HepG2 (cell line): ENCODE data around the gene SYNJ2. TPM values are rescaled to one million over a fixed set of nuclear protein-coding genes. Genes with fewer than 3 reads are reported as not detected.

Source experiments
- ARHGAP35 ChIP-seq: sonication (generic); formaldehyde crosslinking; IDR thresholded peaks from 2 replicates; pipeline ENCODE4 v1.9.0; 2022; ENCODE audit warnings: mild to moderate bottlenecking, inconsistent platforms, moderate library complexity, missing genetic modification reagents, borderline replicate concordance
- ARID4A ChIP-seq: sonication (generic); formaldehyde crosslinking; IDR thresholded peaks from 2 replicates; pipeline ENCODE4 v1.5.0; 2020; ENCODE audit warnings: mild to moderate bottlenecking, missing genetic modification reagents, borderline replicate concordance
- ARID5B ChIP-seq: IDR thresholded peaks from 2 replicates; pipeline ENCODE4 v1.4.0; 2020; ENCODE audit warnings: mild to moderate bottlenecking, missing genetic modification reagents
- ATF4 ChIP-seq, 2 experiments: fragments of 450-650 bp in 1 of 2; sonication (generic) in 1 of 2; formaldehyde crosslinking; IDR thresholded peaks; 2 replicates each; pipeline versions ENCODE4 v1.5.0 to v1.8.0; 2020 to 2022; ENCODE audit warnings: mild to moderate bottlenecking in 1 of 2, missing genetic modification reagents in 1 of 2
- ATF7 ChIP-seq, 2 experiments: fragments of 450-650 bp in 1 of 2; sonication (generic) in 1 of 2; formaldehyde crosslinking in 1 of 2; IDR thresholded peaks; 2 replicates each; pipeline versions ENCODE4 v1.4.0 to v1.6.1; 2016 to 2020; ENCODE audit warnings: antibody characterized with exemption in 1 of 2, mild to moderate bottlenecking in 1 of 2, missing genetic modification reagents in 1 of 2
- SIX4 ChIP-seq: sonication (generic); formaldehyde crosslinking; IDR thresholded peaks from 2 replicates; pipeline ENCODE4 v1.4.0; 2020; ENCODE audit warnings: missing genetic modification reagents
- STAT5B ChIP-seq: sonication (generic); formaldehyde crosslinking; IDR thresholded peaks from 2 replicates; pipeline ENCODE4 v1.4.0; 2020; ENCODE audit warnings: missing genetic modification reagents
- TCF12 ChIP-seq, 2 experiments: fragments of 450-650 bp in 1 of 2; sonication (generic) in 1 of 2; formaldehyde crosslinking in 1 of 2; IDR thresholded peaks; 2 replicates each; pipeline versions ENCODE4 v1.6.1 to v1.8.0; 2017 to 2022; ENCODE audit warnings: antibody characterized with exemption in 1 of 2, mild to moderate bottlenecking in 1 of 2, missing genetic modification reagents in 1 of 2, moderate library complexity in 1 of 2
- ZNF563 ChIP-seq: sonication (generic); formaldehyde crosslinking; IDR thresholded peaks from 2 replicates; pipeline ENCODE4 v1.8.0; 2022; ENCODE audit warnings: mild to moderate bottlenecking, moderate library complexity, missing genetic modification reagents
- ZNF879 ChIP-seq: sonication (generic); formaldehyde crosslinking; IDR thresholded peaks from 2 replicates; pipeline ENCODE4 v1.8.1; 2023; ENCODE audit warnings: missing genetic modification reagents
- ZSCAN21 ChIP-seq: sonication (generic); formaldehyde crosslinking; IDR thresholded peaks from 2 replicates; pipeline ENCODE4 v1.8.0; 2022; ENCODE audit warnings: mild to moderate bottlenecking, missing genetic modification reagents, moderate library complexity, borderline replicate concordance
- polyA plus RNA-seq, 8 experiments: library from polyadenylated mRNA; depleted of rRNA in 3 of 8; stranded (reverse) in 7 of 8; unstranded in 1 of 8; fragments of >200 nt; fragmentation: Illumina TruSeq in 4 of 8; extraction: Trizol in 4 of 8; gene quantifications; 2 replicates each; pipeline versions ENCODE4 v1.2.1 to v1.2.3, GENCODE V29; 2011 to 2016; ENCODE audit warnings: low read depth in 4 of 8, missing spikeins in 1 of 8, mixed read lengths in 1 of 8; ENCODE audit not compliant: insufficient read depth in 1 of 8
- total RNA-seq, 5 experiments: library from RNA; depleted of rRNA; stranded (reverse); fragments of >200 nt; fragmentation: Illumina TruSeq; extraction: Trizol; gene quantifications; 2 replicates each; pipeline ENCODE4 v1.2.3, GENCODE V29; 2016; ENCODE audit warnings: low read depth in 1 of 5
- TF ChIP-seq, protein P1 (sequence below): sonication (generic); formaldehyde crosslinking; IDR thresholded peaks from 2 replicates; pipeline ENCODE4 v1.4.0; 2020; ENCODE audit warnings: missing genetic modification reagents, mild to moderate bottlenecking, borderline replicate concordance
- TF ChIP-seq, protein P2 (sequence below): sonication (generic); formaldehyde crosslinking; IDR thresholded peaks from 2 replicates; pipeline ENCODE4 v1.5.0; 2020; ENCODE audit warnings: mild to moderate bottlenecking, low read depth, missing genetic modification reagents, borderline replicate concordance

The SYNJ2 gene
- total and polyA plus RNA-seq, 2 of the 13 experiments (the other 11 are each of a cell fraction or from before 2014, with no cell fraction given): 39.1 to 57.6 TPM

GRCh38 chr6:158010591-158011477, 29.2 kb downstream of the SYNJ2 start (continued):
- TF ChIP-seq, protein P1, sequence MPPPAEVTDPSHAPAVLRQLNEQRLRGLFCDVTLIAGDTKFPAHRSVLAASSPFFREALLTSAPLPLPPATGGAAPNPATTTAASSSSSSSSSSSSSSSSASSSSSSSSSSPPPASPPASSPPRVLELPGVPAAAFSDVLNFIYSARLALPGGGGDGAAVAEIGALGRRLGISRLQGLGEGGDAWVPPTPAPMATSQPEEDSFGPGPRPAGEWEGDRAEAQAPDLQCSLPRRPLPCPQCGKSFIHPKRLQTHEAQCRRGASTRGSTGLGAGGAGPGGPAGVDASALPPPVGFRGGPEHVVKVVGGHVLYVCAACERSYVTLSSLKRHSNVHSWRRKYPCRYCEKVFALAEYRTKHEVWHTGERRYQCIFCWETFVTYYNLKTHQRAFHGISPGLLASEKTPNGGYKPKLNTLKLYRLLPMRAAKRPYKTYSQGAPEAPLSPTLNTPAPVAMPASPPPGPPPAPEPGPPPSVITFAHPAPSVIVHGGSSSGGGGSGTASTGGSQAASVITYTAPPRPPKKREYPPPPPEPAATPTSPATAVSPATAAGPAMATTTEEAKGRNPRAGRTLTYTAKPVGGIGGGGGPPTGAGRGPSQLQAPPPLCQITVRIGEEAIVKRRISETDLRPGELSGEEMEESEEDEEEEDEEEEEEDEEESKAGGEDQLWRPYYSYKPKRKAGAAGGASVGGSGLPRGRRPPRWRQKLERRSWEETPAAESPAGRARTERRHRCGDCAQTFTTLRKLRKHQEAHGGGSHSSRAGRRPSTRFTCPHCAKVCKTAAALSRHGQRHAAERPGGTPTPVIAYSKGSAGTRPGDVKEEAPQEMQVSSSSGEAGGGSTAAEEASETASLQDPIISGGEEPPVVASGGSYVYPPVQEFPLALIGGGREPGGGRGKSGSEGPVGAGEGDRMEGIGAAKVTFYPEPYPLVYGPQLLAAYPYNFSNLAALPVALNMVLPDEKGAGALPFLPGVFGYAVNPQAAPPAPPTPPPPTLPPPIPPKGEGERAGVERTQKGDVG (CRISPR knock-in tag): peak; percentile 70; the same call in 1 of the 2 replicates
- TF ChIP-seq ZNF563 (CRISPR knock-in tag) (no peak; the same call in 1 of the 2 replicates), ZSCAN21 (CRISPR knock-in tag) (peak; percentile 82; the same call in 1 of the 2 replicates), ARID4A (CRISPR knock-in tag) (peak; percentile 90), ARID5B (CRISPR knock-in tag) (no peak; the same call in 1 of the 2 replicates), ARHGAP35 (CRISPR knock-in tag) (peak; percentile 85), ATF7 (IDR thresholded peaks at IDR 0.05) (no peak), ATF7 (CRISPR knock-in tag; IDR thresholded peaks at IDR 0.05) (no peak), TCF12 (IDR thresholded peaks at IDR 0.05) (no peak), TCF12 (CRISPR knock-in tag; IDR thresholded peaks at IDR 0.05) (peak; percentile 80; the same call in 1 of the 2 replicates), SIX4 (CRISPR knock-in tag) (no peak), ZNF879 (CRISPR knock-in tag) (peak; percentile 98), ATF4 (CRISPR knock-in tag; IDR thresholded peaks at IDR 0.05) (peak in 1 of 2 experiments; percentile 83; a peak in 2 of 4 replicates), STAT5B (CRISPR knock-in tag) (no peak)
- TF ChIP-seq, protein P2, sequence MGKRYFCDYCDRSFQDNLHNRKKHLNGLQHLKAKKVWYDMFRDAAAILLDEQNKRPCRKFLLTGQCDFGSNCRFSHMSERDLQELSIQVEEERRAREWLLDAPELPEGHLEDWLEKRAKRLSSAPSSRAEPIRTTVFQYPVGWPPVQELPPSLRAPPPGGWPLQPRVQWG: no peak
